HFF-Myc (cell line): ENCODE measurements around the gene GPC5.

Experiments
- DNase-seq: peaks from one replicate; pipeline ENCODE4 v3.0.0-alpha.2; 2011; ENCODE audit warnings: low read depth; ENCODE audit errors: extremely low read depth
- H3K4me3 ChIP-seq: replicated peaks from 2 replicates; pipeline ENCODE4 v1.5.1; 2011; ENCODE audit warnings: low read depth, mild to moderate bottlenecking, control low read depth, low read length
- TF ChIP-seq, protein P1 (sequence below): IDR thresholded peaks from 2 replicates; pipeline ENCODE4 v1.5.1; 2012; ENCODE audit warnings: mild to moderate bottlenecking, low read depth, low read length, control low read depth; ENCODE audit errors: missing control alignments

Gene GPC5

DNA sequence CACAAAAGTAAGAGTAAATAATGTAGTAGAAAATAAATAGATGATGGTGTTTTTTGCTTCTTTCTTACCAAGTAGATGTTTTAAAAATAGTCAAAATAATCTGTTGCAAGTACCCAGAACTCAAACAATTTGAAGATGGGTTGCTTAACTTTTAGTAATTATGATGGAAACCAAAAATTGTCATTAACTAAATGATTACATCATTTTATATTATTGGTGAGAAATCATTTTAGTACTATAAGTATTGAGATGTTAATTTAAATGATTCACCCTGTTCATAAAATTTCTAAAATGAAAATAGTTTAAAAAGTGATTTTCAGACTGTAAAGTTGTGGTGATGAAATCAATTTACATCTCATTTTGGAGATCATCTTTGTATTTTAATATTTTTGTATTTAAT lies 404.5 kb downstream of the GPC5 start:
- DNase-seq: no peak
- H3K4me3 ChIP-seq: no peak overlapping the region
- TF ChIP-seq, protein P1, sequence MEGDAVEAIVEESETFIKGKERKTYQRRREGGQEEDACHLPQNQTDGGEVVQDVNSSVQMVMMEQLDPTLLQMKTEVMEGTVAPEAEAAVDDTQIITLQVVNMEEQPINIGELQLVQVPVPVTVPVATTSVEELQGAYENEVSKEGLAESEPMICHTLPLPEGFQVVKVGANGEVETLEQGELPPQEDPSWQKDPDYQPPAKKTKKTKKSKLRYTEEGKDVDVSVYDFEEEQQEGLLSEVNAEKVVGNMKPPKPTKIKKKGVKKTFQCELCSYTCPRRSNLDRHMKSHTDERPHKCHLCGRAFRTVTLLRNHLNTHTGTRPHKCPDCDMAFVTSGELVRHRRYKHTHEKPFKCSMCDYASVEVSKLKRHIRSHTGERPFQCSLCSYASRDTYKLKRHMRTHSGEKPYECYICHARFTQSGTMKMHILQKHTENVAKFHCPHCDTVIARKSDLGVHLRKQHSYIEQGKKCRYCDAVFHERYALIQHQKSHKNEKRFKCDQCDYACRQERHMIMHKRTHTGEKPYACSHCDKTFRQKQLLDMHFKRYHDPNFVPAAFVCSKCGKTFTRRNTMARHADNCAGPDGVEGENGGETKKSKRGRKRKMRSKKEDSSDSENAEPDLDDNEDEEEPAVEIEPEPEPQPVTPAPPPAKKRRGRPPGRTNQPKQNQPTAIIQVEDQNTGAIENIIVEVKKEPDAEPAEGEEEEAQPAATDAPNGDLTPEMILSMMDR: no peak

DNA sequence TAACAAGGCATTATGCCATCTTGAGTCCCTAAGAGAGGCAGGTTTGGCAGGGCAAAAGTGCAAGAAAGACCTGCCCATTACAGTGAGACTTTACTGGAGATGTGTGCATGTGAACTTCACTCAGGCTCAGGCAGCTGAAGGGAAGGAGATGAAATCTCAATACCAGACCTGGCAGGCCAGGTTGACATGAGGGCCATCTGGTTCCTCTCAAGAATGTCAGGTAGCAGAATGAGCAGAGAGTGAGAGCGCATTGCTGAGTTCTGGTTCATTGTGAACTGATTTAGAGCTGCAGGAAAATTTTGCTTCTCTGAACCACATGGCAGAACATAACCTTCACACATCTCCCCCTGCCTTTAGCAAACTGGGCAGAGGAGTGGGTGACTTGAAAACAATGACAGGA lies 406.3 kb downstream of the GPC5 start:
- TF ChIP-seq, protein P1: no peak
- DNase-seq: no peak
- no peak overlapping the region for H3K4me3 ChIP-seq

DNA sequence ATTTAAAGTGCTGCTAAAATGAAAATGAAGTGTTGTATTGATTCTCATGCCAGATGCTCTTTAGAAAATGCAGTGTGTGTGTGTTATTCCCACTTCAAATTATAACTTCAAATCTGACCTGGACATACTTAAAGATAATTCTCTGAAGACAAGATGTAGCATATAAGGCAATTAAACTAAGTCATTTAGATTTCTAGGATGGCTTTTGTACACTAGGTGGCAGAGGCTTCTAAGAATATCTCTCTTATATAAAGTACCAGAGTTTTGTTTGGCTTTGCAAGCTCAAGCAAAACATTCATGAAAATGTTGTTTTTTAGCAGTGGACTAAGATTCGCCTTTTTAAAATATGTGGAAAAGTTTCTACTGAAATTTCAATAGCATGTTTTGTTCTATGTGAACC lies 407.2 kb downstream of the GPC5 start:
- DNase-seq: no peak
- TF ChIP-seq, protein P1: no peak

DNA sequence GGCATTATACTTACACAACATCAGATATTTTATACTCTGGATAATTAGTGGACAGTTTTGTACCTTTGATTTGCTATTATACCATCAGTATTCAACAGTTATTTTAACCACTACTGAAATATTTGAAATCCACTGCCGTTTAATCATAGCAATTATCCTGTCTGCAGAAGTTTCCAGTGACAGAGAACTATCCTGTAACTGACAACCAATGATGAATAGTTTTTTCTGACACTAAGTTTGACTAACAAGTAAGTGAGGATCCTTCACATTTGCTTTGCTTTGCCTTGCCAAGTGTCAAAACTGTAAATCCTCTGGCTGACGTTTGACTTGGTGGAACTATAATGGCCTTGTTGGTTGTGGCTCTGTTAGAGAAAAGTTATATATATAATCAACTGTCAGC lies 410.7 kb downstream of the GPC5 start:
- no peak overlapping the region for H3K4me3 ChIP-seq
- no peak for DNase-seq
- TF ChIP-seq, protein P1: no peak

More for the DNA sequence above, 407.2 kb downstream of the GPC5 start:
- no peak overlapping the region for H3K4me3 ChIP-seq

DNA sequence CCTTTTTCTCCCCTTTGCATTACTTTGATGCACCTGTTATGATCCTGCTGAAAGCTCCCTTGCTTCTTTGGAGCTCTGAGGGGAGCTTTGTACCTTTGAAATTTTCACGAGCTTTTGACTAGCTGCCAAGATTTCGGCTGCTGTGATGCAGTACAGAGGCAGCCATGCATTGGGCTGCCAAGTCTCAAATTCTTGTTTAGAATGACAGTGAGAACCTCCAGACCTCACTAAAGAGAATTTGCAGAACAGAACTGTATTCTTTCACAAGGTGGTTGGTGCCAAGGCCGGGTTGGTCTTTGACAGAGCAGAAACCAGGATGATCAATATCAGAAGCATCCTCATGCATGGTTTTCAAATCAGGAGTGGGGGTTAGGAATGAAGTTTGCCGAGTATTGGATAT lies 414.8 kb downstream of the GPC5 start:
- DNase-seq: no peak
- no peak overlapping the region for H3K4me3 ChIP-seq
- TF ChIP-seq, protein P1: no peak

DNA sequence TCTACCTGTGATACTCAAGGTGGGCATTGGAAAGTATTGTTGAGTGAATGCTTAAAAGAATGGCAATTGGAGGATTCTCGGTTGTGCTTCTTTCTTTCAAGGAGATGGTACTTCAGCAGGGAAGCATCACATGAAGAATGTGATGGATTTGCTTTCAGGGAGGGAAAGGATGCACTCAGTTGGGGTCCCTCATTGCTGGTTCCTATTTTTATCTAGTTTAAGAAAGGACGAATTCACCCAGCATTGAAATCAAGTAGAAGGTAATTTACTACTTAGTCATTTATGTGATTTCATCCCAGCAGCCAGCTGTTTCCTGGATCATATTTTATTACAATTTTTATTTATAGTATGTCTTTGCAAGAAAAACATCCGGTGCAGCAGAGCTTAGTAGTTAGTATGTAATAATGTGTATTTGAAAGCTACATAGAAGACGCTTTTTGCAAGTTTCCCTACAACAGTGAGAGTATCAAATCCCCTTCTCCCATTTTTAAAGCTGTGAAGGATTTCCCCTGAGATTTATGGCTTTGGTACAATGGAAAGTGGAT lies 417.9 kb downstream of the GPC5 start:
- TF ChIP-seq, protein P1: no peak
- no peak for DNase-seq
- H3K4me3 ChIP-seq: no peak overlapping the region

DNA sequence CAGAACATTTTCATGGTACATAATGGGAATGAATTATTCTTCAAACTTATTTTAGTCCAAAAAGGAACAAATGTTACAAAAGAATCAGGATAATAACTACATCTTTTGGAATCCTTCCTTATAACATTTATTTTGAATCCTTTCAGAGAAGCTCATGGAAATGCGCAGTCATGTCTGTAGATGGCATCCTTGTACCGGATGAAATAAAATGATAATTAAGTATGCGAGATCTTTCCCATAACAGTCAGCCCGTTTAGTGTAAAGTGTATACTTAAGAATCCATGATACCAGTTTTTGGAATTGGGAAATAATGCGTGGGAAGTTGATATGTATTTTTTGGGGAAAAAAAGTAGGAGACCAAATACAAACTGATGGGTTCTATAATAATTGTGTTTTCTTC lies 418.8 kb downstream of the GPC5 start:
- DNase-seq: no peak
- TF ChIP-seq, protein P1: no peak
- H3K4me3 ChIP-seq: no peak overlapping the region
